Right renal pelvis (tissue), 4 donors: ENCODE data around the gene HDHD5. TPM values are rescaled to one million over a fixed set of nuclear protein-coding genes. Genes with fewer than 3 reads are reported as not detected.
"Not testable (repeated sequence)": the region's sequence is repeated elsewhere in the genome, so short reads cannot be mapped to it uniquely, and the experiment has no call there.

ENCODE experiments used
- DNase-seq, 4 donors: peaks; one replicate each; pipeline ENCODE4 v3.0.0-alpha.2; 2013; ENCODE audit warnings: low read depth in 4 of 4, low spot score in 3 of 4, missing footprints in 1 of 4
- polyA plus RNA-seq, 4 donors: library from polyadenylated mRNA; unstranded; fragments of 120-200 nt; gene quantifications; one replicate each; pipeline ENCODE4 v1.2.1, GENCODE V29; 2013; ENCODE audit not compliant: insufficient read length in 4 of 4

The HDHD5 gene
- polyA plus RNA-seq, 4 donors, result 34.0 to 43.6 (median 34.7) TPM

DNA sequence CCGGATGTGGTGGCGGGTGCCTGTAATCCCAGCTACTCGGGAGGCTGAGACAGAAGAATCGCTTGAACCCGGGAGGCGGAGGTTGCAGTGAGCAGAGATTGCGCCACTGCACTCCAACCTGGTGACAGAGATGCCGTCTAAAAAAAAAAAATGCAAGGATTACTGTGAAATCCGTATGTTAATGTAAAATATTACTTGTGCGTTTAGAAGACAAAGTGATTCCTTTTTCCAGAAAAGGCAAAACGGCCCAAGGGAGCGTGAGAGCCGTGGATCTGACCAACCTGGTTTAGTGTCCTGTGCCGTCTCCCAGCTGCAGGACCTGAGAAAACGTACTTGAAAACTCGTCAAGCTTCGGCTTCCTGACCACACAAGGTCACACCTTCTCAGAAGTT lies 905 bp downstream of the HDHD5 start:
- DNase-seq, result no peak

DNA sequence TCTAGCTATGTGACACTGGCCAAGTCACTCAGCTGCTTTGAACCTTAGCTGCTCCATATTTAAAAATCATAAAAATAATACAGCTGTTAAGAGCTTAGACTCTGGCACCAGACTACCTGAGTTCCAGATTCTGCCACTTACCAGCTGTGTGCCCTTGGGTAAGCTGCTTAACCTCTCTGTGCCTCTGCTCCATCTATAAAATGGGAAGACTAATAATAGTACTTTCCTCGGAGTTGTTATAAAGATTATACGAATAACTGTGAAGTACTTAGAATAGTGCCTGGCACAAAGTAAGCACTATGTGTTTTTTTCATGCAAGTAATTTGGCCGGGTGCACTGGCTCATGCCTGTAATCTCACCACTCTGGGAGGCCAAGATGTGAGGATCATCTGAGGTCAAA lies 1.4 kb downstream of the HDHD5 start:
- DNase-seq, result no peak

DNA sequence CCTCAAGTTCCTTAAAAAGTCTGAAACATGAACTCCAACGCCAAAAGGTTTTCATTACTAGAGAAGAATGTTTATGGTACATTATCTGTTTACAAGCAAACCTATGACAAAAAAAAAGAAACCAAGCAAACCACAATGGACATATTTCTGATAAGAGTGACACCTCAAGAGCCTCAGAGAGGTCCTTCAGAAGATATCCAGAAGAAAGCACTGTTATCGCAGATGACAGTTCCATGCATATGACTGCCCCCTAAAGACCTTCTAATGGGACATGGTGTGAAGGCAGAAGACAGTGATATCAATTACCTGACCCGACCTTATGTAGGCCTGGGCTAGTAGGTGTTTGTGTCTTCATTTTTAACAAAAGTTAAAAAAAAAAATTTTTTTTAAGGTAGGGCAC lies 3.1 kb downstream of the HDHD5 start:
- no peak for DNase-seq

DNA sequence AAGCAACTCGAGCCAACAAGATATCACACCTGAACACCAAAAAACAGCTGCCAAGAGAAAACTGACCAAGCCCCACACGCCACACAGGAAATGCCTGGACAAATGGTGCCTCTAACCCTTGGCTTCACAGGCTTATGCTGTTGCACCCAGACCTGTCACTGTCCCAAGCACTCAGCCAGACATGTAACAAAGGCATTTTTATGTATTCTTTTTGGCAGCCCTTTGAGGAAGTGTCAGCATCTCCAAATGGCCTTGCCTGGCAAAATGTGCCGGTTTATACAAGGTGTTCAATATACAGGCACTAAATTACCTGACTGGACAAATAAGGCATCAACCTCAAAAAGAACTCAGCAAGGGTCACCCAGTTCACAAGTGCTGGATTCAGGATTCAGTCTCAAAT lies 6.1 kb downstream of the HDHD5 start:
- DNase-seq, result no peak

DNA sequence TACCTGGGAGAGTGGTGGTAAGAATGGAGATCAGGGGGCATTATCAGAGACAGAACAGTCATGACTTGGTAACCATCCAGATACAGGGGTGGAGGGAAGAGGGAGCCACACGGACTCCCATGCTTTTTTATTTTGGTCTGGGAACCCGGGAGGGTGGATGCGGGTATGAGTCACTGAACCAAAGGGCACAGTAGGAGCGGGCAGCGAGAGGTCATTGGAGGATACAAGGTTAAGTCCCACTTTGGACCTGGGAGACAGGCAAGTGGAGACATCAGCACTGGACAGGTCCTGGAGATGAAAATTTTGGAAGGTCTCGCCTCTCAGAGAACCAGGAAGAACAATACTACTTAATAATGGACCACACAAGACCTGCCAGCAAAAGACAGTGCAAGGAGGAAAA lies 6.7 kb downstream of the HDHD5 start:
- DNase-seq, result no peak

DNA sequence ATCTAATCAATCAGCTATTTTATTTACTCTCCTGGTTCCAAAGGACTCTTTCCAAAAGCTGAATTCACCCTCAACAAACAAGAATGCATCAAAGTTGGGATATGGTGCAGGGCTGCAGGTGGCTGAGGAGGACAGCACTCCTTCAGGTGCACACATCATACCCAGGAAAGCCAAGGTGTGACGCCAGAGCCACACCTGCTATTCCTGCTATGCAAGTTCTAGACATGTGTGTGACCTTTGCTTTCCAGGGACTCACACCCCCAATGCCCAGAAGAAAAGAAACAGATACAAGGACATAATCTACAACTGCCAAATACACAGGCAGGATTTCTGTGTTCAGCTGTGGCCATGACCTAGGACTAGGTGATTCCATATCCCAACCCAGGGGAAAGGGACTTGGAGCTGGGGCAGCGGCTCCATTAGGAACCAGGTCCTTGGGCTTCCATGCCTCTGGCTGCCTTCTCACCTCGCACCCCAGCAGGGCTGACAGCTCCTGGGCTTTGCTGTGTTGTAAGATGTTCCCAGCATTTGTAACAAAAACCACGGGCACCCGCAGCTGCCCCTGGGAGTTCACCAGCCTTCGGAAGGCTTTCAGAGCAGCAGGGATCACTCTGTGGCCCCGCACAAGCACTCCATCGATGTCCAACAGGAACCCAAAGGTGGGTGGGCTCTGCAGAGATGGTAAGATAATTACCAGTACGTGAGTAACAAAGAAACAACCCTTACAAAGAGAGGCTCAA lies 9.8 kb downstream of the HDHD5 start:
- no peak for DNase-seq

DNA sequence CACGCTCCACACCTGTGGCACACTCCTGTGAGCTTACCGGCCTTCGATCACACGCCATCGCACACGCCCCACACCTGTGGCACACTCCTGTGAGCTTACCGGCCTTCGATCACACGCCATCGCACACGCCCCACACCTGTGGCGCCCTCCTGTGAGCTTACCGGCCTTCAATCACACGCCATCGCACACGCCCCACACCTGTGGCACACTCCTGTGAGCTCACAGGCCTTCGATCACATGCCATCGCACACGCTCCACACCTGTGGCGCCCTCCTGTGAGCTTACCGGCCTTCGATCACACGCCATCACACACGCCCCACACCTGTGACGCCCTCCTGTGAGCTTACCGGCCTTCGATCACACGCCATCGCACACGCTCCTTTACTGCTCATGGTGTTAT lies 11.6 kb downstream of the HDHD5 start:
- not testable (repeated sequence) for DNase-seq

DNA sequence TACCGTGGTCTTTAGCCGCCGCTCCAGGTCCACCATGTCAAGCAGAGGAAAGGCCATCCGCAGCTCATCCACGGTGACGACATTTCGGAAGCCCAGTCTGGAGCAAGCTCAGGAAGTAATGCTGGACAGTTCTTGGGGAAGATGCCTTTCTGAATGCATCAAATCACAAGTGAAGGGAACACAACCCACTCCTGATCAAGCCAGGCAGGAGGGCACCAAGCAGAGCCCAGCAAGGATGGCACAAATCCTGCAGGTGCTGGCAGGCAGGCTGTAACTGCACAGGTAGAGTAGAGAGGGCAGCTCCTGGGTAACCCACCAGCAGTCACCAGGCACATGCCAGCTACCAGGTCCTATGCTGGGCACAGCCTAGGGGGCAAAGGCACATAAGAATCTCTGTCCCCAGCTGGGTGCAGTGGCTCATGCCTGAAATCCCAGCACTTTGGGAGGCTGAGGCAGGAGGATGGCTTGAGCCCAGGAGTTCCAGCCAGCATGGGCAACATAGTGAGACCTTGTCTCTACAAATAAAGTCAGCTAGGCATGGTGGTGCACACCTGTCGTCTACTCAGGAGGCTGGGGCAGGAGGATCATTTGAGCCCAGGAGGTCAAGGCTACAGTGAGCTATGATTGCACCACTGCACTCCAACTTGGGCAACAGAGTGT lies 13.9 kb downstream of the HDHD5 start:
- no peak for DNase-seq

DNA sequence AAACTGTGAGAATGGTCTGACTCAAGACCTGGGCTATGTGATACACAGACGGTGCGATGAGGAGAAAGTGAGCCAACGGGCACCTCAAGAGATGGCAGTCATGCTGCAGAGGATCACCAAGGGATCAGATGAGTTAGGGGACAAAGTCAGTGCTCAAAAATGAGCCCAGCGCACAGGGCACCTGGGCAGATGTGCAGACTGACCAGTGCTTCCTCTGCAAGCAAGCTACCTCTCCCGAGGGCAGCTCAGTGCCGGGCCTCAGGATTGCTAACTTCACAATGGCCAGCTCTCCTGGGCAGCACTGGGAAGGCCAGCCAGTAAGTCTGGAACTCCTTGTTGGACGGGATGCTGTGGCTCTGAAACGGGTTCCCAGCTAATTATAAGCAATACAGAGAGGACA lies 15.3 kb downstream of the HDHD5 start:
- no peak for DNase-seq

DNA sequence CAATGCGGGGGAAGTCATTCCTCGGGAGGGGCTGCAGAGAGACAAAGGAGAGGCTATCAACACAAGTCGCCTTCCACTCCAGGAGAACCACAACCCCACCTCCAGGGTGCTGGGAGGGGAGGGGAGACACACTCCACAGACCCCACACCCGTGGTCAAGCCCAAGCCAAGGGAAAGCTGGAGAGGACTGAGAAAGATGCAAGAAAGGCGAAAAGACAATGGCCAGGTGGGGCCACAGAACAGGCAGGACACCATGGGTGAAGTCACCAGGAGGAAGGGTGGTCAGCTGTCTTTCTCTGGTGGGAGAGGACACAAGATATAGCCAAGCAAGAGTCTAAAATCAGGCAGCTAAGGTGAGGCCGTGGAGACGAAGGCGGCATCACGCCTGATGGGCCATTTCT lies 16.0 kb downstream of the HDHD5 start:
- no peak for DNase-seq

DNA sequence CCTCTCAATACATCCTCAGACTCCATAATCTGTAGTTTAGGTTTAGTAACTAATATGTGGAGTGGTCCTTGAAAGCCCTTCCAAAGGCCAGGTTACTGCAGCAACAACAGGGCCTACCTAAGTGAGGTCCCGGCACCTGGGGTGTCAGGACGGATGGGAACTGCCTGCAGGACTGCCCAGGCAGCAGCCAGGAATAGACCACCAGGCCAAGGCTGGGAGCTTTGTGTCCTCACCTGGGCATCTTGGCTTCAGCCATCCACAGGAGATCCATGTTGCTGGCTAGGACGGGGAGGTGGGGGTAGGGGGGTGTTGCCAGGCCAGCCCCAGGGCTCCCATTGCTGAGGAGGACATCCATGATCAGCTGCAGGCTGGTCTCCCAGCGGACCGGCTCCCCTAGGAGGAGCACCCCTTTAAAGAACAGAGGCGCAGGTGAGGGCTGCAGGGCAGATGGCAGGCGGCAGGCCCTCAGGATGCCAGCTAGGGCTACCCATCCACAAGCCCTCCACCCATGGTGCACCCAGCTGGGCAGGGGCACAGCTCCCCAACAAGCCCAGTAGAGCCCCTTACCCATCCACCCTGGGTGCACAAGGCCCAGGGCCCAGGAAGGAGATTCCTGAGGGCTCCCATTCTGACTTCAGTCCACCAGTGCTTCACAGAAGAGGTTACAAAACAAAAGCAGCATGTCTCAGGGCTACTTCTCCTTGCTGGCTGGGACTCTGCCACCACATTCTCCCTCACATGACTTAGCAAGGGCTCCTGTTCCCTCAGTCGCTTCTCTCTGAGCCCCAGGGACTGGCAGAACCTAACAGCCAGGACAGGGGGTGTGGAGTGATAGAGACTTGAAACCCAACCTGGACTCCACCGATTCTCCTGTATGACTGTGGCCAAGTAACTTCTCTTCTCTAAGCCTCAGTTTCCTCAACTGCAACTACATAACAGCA lies 18.0 kb downstream of the HDHD5 start:
- DNase-seq, result no peak

DNA sequence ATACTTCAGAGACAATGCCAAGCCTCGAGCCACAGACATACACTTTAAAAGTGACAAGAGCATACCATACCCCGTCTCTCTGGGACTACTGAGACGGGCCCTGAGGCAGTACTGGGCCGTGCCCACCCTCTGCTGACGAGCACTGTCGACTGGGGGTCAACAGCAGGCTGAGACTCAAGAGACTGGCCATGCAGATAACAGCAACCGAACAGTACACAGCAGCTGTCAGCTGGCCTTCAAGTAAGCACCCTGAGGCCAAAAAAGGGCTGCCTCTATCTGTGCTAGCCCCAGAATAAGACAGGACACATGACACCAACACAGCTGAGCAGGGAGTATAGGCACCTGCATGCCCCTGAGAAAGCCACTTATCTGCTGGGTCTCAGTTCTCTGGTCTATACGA lies 19.1 kb downstream of the HDHD5 start:
- no peak for DNase-seq

DNA sequence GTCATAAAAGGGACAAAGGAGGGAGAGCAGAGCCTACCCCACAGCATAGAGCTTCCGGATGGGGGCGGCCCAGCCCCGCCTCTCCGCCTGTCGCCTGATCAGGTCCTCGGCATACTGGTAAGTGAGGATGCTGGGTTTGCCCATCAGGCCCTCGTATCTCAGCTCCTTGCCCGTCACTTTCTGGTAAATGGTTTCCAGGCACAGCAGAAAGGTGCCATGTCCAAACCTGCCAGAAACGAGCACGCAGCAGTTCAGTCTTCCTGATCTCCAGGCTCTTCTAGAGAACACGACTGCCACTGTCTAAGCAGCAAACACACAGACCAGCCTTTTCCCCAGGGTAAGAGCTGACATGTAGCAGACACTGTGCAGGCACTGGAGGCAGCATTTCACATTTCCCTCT lies 20.6 kb downstream of the HDHD5 start:
- DNase-seq, result no peak

DNA sequence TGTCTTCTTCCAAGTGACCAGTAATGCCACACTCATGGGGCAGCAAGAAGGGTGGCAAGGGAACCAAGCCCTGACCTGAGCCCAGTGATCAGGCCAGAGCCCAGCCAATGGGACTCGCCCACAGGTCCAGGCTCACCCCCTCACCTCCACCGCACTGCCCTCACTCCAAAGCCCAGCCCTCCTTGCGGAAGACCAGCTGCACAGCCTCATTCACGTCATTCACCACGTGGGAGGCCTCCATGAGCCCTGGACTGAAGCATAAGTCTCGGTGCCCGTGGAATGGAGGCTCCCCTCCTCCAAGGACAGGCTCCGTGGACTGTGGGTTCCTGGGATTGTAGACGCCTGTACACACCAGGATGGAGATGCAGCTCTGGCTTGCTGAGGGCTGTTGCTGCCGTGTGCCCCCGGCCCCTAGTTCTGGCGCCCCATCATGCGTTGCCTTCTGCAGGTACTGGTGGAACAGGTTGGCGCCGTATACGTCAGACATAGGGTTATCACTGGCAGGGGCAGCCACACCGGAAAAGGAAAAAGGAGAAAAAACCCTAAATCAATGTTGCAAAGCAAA lies 21.1 kb downstream of the HDHD5 start:
- no peak for DNase-seq

DNA sequence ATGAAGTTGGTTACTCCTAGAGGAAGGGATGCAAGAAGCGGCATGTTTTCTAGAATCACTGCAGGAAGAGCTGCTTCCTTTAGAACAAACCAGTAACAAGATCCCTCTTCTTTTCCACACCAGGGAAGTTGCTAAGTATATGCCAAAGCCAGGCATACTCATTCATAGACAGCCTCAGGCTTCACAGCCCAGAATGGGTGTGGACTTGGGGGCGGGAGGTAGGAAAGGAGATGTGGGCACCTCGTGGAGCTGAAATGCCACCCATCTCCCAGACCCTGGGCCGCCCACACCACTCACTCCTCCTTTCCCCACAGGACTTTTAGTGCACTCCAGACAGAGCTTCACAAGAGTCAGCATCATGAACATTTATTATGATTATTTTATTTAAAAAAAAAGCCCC lies 21.9 kb downstream of the HDHD5 start:
- no peak for DNase-seq

DNA sequence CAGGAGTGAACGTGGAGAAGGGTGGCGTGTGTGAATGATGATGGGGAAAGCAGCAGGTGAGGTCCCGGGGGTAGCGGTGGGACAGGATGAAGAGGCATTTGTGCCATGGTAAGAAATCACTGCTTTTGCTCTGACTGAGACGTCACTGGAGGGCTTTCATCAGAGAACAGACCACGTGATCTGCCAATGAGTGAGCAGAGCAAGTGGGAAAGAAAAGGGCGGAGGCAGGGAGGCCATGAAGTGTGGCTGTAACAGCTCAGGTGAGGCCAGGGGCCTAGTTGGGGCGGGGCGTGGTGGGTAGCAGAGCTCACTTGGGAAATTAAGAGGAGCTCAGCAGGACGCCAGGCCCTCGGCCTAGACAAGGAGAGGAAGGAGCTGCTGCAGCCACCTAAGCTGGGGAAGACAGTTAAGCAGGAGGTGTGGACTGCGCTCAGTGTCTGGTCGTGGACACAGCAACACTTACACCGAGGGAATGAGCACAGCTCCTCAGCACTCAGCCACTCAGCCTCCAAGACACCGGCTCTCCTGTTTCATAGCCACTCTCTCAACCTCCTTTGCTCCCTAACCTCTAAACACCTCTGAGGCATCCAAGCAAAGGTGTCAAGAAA lies 23.8 kb downstream of the HDHD5 start:
- DNase-seq, result no peak

DNA sequence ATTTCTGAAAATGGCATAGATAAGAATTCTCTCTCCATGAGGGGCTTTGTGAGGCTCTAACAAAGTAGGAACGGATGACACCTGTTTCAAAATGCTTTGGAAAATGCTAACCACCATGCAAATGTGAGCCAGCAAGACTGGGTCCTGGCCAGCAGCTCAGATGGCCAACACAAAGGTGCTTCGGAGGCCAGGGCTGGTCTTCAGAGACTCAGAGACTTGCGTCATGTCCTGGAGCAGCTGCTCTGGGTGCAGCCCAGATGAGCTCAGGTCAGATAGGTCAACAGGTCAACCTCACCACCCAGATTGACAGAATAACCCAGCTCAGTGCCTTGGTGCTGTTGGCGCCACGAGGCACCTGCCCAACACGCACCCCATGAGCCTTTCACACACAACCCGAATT lies 25.9 kb downstream of the HDHD5 start:
- no peak for DNase-seq

DNA sequence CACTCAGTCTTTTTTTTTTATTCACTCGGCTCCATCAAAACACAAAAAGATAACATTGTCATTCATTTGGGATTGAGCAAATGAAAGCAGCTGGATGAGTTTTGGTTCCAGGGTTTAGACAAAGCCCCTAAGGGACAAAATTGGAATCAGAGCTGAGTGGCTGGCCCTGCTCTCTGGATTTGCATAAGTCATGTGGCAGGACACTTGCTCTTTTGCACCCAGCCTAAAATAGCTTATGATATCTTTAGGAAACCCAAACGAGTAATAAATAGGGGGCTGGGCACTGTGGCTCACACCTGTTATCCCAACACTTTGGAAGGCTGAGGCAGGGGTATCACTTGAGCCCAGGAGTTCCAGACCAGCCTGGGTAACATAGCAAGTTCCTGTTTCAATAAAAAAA lies 27.0 kb downstream of the HDHD5 start:
- DNase-seq, result no peak

DNA sequence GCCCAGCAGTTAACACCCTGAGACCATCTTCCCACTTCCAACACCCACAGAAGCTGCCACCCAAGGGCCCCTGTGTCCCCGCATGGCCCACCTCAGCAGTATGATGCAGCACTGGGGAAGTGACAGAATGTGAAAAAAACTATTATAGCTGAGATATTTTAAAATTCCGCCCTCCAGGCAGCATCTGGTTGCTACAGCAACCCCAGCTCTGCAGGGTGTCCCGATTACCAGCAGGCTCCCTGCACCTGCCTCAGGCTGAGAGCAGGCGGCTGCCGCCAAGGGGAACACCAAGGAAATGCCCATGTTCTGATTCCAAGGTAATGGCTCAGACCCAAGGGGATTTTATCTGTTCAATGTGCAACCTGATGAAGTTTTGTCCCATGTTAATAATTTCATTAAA lies 27.4 kb downstream of the HDHD5 start:
- DNase-seq, result no peak

DNA sequence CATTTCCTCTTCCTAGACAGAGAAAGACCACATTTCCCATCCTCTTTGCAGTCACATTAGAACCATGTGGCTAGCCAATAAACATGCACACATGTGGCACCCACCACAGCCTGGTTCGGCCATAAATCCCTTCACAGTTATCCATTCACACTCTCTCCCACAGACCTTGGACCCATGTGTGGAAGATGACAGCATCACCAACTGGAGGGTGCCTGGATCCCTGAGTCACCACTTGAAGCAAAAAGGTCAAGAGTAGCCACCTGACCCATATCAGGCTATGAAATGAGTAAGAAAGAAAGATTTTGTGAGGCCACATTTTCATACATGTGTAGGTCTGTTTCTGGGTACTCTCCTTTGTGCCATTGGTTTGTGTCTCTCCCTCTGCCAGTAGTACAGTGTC lies 28.9 kb downstream of the HDHD5 start:
- DNase-seq, result no peak
